Measurements from ENCODE around the gene MCM8.

DNA sequence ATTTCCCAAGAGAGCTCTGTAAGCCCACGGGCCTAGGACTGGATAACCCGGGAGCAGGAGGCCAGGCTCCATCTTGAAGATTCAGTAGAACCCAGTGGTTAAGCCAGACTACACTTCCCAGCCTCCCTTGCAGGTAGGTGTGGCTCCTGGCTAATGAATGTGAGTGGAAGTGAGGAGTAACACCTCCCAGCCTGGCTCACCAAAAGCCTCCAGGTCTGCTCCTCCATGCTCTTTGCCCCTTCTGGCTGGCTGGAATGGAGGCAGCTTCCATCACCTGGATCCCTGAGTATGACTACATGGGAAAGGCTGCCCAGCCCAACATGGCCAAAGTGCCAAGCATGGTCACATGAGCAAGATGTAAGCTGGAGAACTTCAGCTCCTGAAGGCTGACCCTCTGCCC, 93.7 kb downstream of the MCM8 start:
- TF ChIP-seq EZH2 (IDR thresholded peaks at IDR 0.05; ENCODE audit: borderline replicate concordance) = no peak
- TF ChIP-seq, protein P1, sequence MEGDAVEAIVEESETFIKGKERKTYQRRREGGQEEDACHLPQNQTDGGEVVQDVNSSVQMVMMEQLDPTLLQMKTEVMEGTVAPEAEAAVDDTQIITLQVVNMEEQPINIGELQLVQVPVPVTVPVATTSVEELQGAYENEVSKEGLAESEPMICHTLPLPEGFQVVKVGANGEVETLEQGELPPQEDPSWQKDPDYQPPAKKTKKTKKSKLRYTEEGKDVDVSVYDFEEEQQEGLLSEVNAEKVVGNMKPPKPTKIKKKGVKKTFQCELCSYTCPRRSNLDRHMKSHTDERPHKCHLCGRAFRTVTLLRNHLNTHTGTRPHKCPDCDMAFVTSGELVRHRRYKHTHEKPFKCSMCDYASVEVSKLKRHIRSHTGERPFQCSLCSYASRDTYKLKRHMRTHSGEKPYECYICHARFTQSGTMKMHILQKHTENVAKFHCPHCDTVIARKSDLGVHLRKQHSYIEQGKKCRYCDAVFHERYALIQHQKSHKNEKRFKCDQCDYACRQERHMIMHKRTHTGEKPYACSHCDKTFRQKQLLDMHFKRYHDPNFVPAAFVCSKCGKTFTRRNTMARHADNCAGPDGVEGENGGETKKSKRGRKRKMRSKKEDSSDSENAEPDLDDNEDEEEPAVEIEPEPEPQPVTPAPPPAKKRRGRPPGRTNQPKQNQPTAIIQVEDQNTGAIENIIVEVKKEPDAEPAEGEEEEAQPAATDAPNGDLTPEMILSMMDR (IDR thresholded peaks at IDR 0.05; ENCODE audit: poor library complexity) = no peak

Measured in hepatocyte (in vitro differentiated cells).